ENCODE measurements around the gene PFKFB3. TPM values are rescaled to one million over a fixed set of nuclear protein-coding genes. Genes with fewer than 3 reads are reported as not detected.

PFKFB3 gene
- total and polyA plus RNA-seq, 2 of the 13 experiments (the other 11 are each of a cell fraction or from before 2014, with no cell fraction given), result 1.2 to 13.3 TPM

DNA sequence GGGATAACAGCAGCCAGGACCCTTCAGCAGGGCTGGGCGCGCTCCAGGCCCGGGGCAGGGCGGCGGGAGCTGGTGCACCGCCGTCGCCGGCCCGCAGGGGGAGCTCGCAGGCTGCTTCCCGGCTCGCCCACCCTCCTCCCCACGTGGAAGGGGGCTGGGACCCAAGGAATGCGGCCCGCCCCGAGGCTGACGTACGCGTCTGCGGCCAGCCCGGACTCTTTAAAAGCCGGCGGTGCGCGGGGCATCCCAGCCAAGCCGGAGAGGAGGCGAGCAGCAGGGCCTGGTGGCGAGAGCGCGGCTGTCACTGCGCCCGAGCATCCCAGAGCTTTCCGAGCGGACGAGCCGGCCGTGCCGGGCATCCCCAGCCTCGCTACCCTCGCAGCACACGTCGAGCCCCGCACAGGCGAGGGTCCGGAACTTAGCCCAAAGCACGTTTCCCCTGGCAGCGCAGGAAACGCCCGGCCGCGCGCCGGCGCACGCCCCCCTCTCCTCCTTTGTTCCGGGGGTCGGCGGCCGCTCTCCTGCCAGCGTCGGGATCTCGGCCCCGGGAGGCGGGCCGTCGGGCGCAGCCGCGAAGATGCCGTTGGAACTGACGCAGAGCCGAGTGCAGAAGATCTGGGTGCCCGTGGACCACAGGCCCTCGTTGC, at the start of gene PFKFB3 (continued):
- TF ChIP-seq, protein P1, sequence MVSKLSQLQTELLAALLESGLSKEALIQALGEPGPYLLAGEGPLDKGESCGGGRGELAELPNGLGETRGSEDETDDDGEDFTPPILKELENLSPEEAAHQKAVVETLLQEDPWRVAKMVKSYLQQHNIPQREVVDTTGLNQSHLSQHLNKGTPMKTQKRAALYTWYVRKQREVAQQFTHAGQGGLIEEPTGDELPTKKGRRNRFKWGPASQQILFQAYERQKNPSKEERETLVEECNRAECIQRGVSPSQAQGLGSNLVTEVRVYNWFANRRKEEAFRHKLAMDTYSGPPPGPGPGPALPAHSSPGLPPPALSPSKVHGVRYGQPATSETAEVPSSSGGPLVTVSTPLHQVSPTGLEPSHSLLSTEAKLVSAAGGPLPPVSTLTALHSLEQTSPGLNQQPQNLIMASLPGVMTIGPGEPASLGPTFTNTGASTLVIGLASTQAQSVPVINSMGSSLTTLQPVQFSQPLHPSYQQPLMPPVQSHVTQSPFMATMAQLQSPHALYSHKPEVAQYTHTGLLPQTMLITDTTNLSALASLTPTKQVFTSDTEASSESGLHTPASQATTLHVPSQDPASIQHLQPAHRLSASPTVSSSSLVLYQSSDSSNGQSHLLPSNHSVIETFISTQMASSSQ (IDR thresholded peaks at IDR 0.05; ENCODE audit: low read depth), result no peak
- TF ChIP-seq, protein P1 (CRISPR knock-in tag; IDR thresholded peaks at IDR 0.05; ENCODE audit: borderline replicate concordance), result peak; percentile 63; the same call in 1 of the 2 replicates
- TF ChIP-seq ZNF180 (CRISPR knock-in tag; IDR thresholded peaks at IDR 0.05; ENCODE audit: borderline replicate concordance, low read depth) (0 out of 2 replicates have a peak, but pooled peaks have one; percentile 39), ZNF614 (CRISPR knock-in tag; IDR thresholded peaks at IDR 0.05; ENCODE audit: borderline replicate concordance) (peak; percentile 63; the same call in 1 of the 2 replicates), SATB2 (CRISPR knock-in tag; IDR thresholded peaks at IDR 0.05) (0 out of 2 replicates have a peak, but pooled peaks have one; percentile 16), ZNF274 (CRISPR knock-in tag; IDR thresholded peaks at IDR 0.05) (peak; percentile 92), MEF2D (CRISPR knock-in tag; IDR thresholded peaks at IDR 0.05) (no peak), ZNF282 (IDR thresholded peaks at IDR 0.05; ENCODE audit: partially characterized antibody) (no peak), SNAPC4 (CRISPR knock-in tag; IDR thresholded peaks at IDR 0.05) (no peak), ZBTB44 (CRISPR knock-in tag; IDR thresholded peaks at IDR 0.05) (no peak)
- TF ChIP-seq, protein P2, sequence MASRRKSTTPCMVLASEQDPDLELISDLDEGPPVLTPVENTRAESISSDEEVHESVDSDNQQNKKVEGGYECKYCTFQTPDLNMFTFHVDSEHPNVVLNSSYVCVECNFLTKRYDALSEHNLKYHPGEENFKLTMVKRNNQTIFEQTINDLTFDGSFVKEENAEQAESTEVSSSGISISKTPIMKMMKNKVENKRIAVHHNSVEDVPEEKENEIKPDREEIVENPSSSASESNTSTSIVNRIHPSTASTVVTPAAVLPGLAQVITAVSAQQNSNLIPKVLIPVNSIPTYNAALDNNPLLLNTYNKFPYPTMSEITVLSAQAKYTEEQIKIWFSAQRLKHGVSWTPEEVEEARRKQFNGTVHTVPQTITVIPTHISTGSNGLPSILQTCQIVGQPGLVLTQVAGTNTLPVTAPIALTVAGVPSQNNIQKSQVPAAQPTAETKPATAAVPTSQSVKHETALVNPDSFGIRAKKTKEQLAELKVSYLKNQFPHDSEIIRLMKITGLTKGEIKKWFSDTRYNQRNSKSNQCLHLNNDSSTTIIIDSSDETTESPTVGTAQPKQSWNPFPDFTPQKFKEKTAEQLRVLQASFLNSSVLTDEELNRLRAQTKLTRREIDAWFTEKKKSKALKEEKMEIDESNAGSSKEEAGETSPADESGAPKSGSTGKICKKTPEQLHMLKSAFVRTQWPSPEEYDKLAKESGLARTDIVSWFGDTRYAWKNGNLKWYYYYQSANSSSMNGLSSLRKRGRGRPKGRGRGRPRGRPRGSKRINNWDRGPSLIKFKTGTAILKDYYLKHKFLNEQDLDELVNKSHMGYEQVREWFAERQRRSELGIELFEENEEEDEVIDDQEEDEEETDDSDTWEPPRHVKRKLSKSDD (CRISPR knock-in tag; IDR thresholded peaks at IDR 0.05; ENCODE audit: low read depth), result peak; percentile 88; the same call in 1 of the 2 replicates
- TF ChIP-seq, protein P3, sequence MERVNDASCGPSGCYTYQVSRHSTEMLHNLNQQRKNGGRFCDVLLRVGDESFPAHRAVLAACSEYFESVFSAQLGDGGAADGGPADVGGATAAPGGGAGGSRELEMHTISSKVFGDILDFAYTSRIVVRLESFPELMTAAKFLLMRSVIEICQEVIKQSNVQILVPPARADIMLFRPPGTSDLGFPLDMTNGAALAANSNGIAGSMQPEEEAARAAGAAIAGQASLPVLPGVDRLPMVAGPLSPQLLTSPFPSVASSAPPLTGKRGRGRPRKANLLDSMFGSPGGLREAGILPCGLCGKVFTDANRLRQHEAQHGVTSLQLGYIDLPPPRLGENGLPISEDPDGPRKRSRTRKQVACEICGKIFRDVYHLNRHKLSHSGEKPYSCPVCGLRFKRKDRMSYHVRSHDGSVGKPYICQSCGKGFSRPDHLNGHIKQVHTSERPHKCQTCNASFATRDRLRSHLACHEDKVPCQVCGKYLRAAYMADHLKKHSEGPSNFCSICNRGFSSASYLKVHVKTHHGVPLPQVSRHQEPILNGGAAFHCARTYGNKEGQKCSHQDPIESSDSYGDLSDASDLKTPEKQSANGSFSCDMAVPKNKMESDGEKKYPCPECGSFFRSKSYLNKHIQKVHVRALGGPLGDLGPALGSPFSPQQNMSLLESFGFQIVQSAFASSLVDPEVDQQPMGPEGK (CRISPR knock-in tag; IDR thresholded peaks at IDR 0.05), result peak; percentile 93
